NCI-H1694 treated with DMSO at 0.1 percent for 48 hours (cell line): Measurements from ENCODE around the gene CLPX.
"Not testable (repeated sequence)": the region's sequence is repeated elsewhere in the genome, so short reads cannot be mapped to it uniquely, and the experiment has no call there.

Experiments
- DNase-seq: peaks from one replicate; lab custom pipeline; 2025; lab: John Stamatoyannopoulos, UW

Gene CLPX

DNA sequence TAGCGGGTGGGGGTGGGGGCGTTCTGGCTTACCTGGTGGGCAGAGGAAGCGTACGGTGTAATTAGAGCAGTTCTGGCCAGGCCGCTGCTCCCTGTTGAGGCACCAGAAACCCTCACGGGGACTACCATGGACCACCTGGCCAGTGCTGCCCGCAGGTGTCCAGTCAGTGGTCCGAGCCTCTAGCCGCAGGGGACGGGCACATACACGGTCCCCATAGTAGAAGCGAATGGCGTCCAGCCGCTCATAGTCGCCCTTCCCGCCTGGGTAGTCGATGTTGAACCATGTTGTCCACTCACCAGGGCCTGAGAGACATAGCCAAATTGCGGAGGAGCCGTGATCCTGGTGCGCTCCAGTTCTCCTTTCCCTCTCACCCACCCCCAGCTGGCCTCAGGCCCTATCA, 21.6 kb upstream of the CLPX start:
- no peak for DNase-seq

DNA sequence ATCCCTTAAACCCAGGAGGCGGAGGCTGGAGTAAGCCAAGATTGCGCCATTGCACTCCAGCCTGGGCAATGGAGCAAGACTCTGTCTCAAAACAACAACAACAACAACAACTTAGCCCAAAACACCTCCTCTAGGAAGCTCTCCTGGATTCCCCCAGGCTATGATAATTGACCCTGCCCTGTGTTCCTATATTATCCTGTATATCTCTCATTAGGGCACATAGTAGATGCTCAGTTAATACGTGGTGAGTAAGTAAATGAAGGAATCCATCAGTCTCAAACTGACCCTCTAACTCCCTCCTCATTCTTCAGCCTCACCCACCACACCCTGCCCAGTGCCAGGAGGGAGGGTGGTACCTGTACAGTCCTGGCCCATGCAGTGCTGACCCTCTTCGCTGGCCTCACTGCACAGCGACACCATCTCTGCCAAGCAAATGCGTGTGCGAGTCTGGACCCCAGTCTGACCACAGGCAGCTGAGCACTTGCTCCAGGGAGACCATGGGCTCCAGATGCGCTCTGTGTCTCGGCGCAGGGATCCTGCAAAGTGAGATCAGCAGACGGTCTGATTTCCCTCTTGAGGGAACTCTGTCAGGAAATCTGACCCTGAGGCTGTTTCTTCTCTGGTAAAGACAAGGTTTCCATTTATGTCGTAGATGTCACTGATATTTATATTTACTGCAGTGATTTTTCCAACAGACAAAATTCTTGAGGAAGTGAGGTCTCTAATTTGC, 20.0 kb upstream of the CLPX start:
- DNase-seq: no peak

DNA sequence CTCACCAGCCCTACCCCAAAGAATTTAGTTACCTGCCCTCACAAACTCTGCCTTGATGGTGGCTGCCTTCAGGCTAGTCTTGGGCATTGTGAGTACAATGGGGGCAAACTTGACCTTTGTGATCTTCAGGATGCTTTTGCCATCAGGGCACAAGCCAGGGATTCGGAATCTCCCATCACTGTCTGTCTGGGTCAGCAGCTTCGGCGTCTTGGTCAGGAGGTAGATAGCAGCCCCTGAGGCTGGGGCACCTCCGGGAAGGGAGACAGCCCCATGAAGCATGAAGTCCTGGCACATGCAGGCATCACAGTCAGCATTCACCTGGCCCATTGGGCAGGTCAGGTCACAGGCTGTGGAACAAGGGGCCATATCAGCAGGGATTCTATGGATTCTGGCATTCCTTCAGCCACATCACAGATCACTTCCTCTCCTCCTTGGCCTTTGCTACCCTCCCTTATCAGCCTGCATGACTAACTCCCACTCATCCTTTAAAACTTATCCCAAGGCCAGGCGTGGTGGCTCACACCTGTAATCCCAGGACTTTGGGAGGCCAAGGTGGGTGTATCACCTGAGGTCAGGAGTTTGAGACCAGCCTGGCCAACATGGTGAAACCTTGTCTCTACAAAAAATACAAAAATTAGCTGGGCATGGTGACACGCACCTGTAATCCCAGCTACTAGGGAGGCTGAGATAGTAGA, 19.2 kb upstream of the CLPX start:
- DNase-seq: no peak

DNA sequence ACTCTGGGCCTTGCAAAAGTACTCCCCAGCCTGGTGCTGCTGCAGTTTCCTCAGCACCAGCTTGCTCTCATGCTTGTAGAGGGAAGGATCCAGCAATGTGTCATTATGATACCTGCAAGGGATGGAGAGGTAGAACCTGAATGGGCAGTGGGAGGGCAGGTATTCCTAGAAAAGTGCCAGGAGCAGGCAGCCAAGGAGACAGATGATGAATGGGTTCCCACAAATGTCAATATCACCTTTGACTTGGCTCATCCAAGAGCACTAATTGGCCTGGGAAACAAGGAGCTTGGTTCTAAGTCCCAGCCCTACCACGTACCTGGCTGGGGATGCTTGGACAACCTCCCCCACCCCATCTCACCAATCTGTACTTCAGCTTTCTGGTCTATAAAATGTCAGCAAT, 16.8 kb upstream of the CLPX start:
- DNase-seq: peak; percentile 14

DNA sequence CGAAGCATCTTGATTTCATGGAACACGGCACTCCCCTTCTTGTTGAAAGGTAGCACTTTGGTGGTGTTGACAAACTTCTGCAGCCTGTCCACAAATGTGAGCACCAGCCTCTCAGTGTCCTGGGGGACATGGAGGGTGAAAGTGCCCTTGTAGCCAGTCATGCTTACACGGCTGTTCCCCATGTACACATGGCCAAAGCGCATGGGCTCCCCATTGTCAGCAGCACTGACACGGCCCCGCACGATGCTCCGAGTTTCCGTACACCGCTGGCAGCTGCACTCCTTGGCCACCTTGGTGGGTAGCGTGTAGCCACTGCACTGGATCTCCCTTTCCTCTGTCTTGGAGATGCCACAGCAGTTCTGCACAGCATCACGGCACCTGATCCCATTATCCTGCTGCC, 13.4 kb upstream of the CLPX start:
- DNase-seq: no peak

DNA sequence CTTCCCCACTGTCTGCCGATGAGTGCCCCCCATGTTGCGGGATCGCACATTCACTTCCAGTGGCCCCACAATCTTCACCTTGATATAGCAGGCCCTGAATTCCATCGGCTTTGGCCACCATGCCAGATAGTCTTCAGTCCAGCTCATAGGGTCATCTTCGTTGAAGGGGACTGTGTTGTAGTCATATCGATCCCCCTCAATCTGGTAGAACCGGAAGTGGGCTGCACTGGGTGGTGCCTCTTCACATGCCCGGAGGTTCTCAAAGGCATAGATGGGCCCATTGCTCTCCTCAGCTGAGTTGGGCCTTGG, 12.1 kb upstream of the CLPX start:
- DNase-seq: no peak

DNA sequence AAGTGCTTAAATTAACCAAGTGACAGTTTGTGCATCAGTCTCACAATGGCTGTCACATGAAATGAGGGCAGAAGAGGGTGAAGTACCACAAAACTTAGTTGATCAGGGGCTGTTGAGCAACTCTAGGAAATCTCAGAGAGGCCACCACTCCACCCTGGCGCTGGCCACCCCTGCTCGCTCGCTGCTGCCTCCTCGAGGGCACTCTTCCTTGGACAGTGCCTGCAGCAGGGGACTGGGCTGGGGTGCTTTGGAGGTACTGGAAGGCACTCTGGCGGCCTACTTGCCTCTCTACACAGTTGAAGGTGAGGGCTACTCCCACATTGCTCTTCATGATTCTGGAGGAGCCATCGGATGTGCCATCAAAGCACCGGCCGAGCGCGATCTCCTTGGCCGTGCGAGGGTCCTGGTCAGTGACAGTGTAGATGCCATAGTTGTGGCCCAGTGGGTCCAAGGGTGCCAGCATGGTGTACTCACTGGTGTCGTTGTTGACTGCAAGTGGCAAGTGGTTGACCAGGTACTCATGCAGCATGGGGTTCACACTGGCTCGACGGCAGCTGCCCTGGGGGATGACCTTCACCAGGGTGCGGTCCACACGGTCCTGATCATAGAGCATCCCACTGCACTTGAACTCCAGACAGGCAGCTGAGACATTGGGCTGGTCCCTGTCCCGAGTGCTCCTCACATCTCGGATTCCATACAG, 11.6 kb upstream of the CLPX start:
- no peak for DNase-seq

DNA sequence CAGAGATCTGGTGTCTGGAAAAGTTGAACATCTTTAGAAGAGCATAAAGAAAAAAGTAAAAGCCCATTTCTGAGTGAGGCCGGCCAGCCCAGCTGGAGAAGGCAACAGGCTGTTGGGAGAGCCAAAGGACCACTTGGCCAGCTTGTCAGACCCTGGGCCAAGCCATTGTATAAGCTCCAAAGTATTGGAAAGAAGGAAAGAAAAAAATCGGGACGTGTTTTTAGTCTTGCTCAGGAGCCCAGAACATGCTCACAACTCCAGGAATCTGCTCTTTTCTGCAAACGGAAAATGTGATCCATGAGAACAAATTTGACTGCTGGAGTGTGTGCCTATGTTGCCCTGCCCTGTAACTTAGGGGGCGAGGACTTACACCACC, 10.4 kb upstream of the CLPX start:
- DNase-seq: no peak

DNA sequence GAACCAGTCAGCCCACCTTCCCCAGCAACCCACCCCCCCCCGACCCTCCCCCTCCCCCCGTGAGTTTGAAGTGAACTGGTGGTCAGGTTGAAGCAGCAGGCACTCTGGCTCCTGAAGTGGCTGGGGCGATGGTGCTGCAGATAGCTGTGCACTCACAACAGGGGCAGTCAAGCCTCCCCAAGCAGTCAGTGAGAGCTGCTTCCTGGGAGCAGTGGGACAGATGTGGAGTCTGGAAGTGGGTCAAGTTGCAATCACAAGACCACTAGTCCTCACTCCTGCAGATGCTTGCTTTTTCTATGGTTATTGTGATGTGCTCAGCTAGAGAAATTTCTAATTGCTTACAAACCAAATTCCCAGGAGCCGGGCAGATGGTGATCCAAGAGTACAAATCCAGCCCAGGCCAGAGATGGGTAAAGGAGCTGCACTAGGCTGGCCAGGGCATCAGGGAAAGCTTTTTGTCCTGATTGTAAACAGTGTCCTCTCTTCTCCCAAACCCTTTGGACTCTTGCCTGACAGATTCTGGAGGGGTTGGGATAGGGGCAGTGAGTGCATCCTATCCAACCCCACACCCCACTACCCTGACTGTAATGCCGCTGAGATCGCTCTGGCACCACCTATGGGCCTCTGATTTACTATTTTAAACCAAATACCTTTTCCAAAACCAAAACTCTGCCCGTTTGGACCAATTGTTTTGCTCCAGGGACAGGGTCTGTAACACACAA, 9.8 kb upstream of the CLPX start:
- DNase-seq: no peak

DNA sequence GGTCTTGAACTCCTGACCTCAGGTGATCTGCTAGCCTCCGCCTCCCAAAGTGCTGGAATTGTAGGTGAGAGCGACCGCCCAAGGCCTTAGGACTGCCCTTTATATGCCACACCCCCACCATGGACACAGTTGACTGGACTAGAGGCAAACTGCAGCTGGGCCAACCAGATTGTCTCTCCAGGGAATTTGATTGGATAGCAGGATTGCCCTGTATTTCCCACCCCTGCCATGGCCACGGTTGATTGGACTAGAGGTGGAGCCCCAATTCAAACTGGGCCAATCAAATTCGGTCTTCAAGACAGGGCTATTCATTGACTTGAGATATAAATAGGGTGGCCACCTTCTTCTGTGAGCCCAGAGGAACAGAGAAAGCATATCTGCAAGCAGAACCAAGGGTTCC, 6.9 kb upstream of the CLPX start:
- DNase-seq: no peak

DNA sequence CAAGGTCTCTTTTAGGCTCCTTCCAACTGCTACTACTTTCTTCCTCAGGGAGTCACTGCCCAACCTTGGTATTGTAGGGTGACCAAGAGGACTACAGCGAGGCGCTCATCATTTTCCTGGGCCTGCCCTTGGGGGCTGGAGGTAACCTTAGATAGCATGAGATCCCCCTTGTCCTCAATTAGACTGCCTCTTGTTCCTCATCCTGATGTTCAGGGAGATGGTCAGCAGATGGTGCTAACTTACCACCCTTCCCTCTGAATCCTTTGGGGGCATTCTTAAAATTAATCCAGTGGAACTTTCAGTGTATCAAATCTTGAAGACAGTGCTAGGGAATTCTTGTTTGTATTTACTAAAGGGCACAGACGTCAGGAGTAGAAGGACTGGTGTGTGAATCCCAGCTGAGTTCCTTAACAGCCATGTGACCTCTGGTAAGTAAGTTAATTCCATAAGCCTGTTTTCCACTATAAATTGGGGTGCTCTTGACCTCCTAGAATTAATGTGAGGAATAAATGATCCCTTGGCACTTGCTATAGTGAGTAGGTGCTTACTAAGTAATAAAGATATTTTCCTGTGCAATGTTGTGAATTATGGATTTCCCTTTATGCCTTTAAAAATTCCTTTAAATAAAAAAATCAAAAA, 4.1 kb upstream of the CLPX start:
- peak; percentile 53 for DNase-seq

DNA sequence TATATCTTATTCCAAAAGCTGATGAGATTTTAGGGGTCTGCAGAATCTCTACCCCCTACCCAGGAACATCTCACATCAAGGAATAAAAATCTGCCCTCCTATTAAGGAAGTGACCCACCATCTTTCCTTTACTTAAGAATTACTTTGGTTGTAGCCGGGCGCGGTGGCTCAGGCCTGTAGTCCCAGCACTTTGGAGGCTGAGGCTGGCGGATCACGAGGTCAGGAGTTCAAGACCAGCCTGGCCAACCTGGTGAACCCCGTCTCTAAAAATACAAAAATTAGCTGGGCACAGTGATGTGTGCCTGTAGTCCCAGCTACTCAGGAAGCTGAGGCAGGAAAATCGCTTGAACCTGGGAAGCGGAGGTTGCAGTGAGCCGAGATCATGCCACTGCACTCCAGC, 3.3 kb upstream of the CLPX start:
- not testable (repeated sequence) for DNase-seq

DNA sequence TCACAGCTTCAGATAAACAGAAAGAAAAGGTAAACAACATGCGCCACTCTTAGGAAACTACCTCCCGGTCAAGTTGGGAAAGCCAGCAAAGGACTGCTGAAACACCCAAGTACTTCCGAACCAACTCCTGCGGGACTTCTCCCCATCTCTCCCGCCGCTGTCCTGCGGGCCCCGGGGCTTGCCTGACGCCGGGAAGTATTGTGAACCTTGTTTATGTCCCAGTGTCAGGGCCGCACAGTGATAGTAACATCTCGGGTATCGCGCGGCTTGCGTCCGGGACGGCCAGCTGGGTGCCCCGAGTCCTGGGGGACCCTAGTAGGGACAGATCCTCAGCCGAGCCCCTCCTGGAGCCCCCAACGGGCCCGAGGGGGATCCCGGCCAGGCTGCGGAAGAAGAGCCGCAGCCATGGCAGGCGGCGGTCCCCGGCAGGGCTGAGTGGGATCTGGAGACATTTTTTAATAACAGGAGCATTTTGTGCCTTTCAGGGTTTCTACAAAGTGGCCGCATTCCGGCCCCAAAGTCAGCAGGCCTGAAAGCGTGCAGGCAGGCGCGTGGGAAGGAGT, 756 bp downstream of the CLPX start:
- DNase-seq: no peak

DNA sequence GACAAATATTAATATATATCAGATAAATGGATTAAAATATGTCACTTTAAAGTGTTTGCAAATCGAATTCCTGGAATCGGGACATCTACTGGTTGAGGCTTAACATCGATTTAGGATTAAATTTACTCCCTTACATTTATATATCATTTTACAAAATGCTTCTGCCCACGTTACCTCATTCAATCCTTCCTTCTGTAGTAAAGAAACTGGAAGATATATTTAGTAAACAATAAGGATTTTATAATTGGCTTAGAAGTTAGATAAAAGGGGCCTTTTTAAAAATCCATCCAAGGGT, 1.3 kb downstream of the CLPX start:
- DNase-seq: no peak

DNA sequence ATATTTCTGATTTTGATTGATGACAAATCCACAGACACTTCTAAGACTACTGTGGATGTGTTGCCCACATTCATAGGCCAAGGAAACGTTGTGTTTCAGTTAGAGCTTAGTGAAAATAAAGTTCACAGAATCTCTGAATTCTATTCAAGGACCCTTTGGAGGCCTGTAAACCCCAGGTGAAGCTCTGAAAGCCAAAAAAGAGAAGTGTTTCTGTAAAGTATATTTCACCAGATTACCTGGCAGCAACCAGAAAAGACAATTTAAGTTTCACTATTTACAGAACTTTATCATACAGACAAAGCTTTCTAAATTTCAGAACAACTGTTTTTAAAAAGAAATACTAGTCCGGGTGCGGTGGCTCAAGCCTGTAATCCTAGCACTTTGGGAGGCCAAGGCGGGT, 2.6 kb downstream of the CLPX start:
- no peak for DNase-seq

DNA sequence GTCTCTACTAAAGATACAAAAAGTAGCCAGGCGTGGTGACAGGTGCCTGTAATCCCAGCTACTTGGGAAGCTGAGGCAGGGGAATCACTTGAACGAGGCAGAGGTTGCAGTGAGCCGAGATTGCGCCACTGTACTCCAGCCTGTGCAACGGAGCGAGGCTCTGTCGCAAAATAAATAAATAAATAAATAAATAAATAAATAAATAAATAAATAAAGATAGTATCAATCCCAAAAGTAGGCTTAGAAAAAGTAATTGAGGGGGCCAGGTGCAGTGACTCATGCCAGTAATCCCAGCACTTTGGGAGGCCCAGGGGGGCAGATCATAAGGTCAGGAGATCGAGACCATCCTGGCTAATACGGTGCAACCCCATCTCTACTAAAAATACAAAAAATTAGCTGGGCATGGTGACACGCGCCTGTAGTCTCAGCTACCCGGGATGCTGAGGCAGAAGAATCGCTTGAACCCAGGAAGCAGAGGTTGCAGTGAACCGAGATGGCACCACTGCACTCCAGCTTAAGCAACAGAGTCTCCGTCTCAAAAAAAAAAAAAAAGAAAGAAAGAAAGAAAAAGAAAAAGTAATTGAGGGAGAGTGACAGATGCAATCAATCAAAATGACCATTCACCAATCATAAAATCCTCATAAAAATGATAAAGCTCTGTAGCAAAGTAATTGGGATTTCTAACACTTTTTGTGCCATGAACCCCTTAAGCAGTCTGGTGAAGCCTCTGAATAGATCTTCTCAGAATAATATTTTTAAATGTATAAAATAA, 3.4 kb downstream of the CLPX start:
- not testable (repeated sequence) for DNase-seq

DNA sequence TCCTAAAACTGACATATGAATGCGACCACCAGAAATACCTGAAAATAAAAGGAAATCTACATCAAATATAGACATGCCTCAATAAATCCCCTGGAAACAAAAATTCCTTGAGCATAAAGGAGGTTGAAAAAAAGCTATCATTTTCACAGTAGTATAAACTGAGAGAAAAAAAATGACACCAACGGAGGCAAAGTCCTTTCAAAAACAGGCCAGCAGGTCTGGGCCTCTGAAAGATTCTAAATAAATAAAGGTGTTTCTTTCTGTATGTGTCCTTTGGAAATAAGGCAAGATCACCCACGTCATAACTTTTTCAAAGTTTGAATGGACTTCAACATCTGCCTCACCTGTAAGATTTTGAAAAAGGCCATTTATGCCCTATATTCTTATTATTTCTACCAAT, 5.0 kb downstream of the CLPX start:
- no peak for DNase-seq

DNA sequence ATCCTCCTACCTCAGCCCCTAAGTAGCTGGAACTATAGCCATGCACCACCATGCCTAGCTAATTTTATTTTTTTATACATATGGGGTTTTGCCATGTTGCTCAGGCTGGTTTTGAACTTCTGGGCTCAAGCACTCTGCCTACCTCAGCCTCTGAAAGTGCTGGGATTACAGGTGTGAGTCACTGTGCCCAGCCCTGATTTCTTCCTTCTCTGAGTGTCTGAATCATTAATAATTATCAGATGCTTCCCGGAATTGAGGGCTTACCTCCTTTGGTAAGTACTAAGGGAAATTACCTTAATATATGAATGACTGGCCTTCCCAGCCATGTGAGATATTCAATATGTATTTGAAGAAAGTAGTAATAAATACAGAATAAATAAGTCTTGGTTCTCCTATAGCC, 7.2 kb downstream of the CLPX start:
- no peak for DNase-seq

DNA sequence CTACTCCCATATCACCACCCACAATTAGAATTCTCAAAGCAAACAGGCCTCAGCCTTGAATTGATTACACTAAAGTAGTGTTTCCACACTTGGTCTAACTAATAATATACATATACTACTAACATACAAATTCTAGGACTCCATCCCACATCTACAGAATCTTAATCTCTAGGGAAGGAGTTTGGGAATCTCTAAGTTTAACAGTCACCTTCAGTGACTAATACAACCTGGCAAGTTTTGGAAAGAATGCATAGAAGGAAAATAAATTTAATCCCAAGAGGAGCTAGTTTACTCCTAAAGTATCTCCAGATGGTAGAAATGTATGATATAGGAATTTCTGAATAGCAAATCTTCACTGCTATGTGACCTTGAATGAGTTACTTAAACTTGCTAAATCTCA, 9.1 kb downstream of the CLPX start:
- no peak for DNase-seq

DNA sequence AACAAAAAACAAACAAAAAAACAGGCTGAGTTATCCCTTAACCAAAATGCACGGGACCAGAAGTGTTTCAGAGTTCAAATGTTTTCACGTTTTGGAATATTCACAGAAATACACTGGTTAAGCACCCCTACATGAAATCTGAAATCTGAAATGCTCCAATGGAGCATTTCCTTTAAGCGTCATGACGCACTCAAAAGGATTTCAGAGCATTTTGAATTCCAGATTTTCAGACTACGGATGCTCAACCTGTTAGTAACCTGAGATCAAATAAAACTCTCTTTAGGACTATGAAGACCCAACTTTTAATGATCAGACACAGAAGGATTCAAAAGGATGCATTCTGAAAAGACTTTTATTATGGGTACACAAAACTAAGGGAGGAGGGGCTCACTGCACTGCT, 9.6 kb downstream of the CLPX start:
- no peak for DNase-seq

DNA sequence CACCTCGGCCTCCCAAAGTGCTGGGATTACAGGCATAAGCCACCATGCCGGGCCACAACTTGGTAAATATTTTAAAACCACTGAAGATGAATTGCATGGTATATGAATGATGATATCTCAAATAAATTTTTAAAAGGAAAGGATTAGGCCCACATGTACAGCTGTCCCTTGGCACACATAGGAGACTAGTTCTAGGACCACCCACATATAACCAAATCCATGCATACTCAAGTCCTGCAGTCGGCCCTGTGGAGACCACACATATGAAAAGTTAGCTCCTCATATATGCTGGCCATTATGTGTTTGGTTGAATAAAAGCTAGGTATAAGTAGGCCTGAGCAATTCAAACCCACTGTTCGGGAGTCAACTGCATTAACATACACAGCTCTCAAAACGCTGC, 10.6 kb downstream of the CLPX start:
- no peak for DNase-seq

DNA sequence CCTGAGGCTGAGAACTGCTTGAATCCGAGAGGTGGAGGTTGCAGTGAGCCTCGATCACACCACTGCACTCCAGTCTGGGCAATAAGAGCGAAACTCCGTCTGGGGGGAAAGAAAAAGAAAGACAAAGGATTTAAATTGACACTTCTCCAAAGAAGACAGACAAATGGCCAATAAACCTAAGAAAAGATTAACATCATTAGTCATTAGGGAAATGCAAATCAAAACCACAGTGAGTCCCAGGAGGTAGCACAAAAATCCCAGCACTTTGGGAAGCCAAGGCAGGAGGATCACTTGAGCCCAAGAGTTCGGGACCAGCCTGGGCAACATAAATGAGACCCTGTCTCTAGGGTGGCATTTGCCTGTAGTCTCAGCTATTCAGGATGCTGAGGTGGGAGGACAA, 12.6 kb downstream of the CLPX start:
- DNase-seq: no peak
